RWPE2 (cell line): ENCODE results near the gene ABITRAM.

Source experiments
- ATAC-seq: fragments of 200-7000 bp; cut with Tn5 transposase; 3 replicates; pipeline ENCODE4 v1.9.1; 2021; ENCODE audit warnings: low read depth
- DNase-seq: peaks from one replicate; pipeline ENCODE4 v3.0.0-alpha.2; 2020; ENCODE audit warnings: low spot score
- H3K27ac ChIP-seq: fragments of 450-650 bp; 2 replicates; pipeline ENCODE4 v1.5.1; 2017; ENCODE audit warnings: mild to moderate bottlenecking; ENCODE audit not compliant: poor library complexity, severe bottlenecking
- H3K27me3 ChIP-seq: fragments of 250-450 bp; sonication (Bioruptor Pico); 2 replicates; pipeline ENCODE4 v1.5.1; 2021; ENCODE audit warnings: mild to moderate bottlenecking, moderate library complexity; ENCODE audit not compliant: insufficient read depth, poor library complexity, severe bottlenecking
- H3K36me3 ChIP-seq: fragments of 250-450 bp; sonication (Bioruptor Pico); 2 replicates; pipeline ENCODE4 v1.5.1; 2020; ENCODE audit warnings: low read depth, mild to moderate bottlenecking, moderate library complexity
- H3K4me1 ChIP-seq: fragments of 250-450 bp; sonication (Bioruptor Pico); 2 replicates; pipeline ENCODE4 v1.5.1; 2021; ENCODE audit warnings: mild to moderate bottlenecking, moderate library complexity; ENCODE audit not compliant: insufficient read depth, poor library complexity, severe bottlenecking
- H3K4me3 ChIP-seq: fragments of 250-450 bp; sonication (Bioruptor Pico); 2 replicates; pipeline ENCODE4 v1.5.1; 2021; ENCODE audit warnings: mild to moderate bottlenecking, moderate library complexity; ENCODE audit not compliant: severe bottlenecking
- H3K9me3 ChIP-seq: fragments of 250-450 bp; sonication (Bioruptor Pico); 2 replicates; pipeline ENCODE4 v1.5.1; 2021; ENCODE audit warnings: mild to moderate bottlenecking, moderate library complexity; ENCODE audit not compliant: severe bottlenecking
- CTCF ChIP-seq: fragments of 450-650 bp; IDR thresholded peaks from one replicate; pipeline ENCODE4 v1.5.1; 2017; ENCODE audit warnings: mild to moderate bottlenecking, moderate library complexity; ENCODE audit not compliant: poor library complexity, severe bottlenecking

The ABITRAM gene

GRCh38 chr9:108904161-108904560, 30.0 kb upstream of the ABITRAM start:
- Histone ChIP-seq H3K4me1 (no peaks in the 10 kb centered on the region), H3K27me3 (no peaks in the 10 kb centered on the region), H3K36me3 (peaks cover 91% of the 10 kb centered on the region), H3K4me3 (no peak overlapping the region), H3K27ac (no peak overlapping the region), H3K9me3 (no peaks in the 10 kb centered on the region)
- ATAC-seq: no peak
- DNase-seq: no peak
- no peak for TF ChIP-seq CTCF

- Histone ChIP-seq H3K9me3 (no peaks in the 10 kb centered on the region), H3K36me3 (peaks cover 92% of the 10 kb centered on the region), H3K4me1 (no peaks in the 10 kb centered on the region), H3K27me3 (no peaks in the 10 kb centered on the region), H3K4me3 (no peak overlapping the region), H3K27ac (no peak overlapping the region)
- ATAC-seq (no peak), DNase-seq (no peak)
- no peak for TF ChIP-seq CTCF
These were observed 28.7 kb upstream of the ABITRAM start for GRCh38 chr9:108905494-108905893.

- no peaks in the 10 kb centered on the region for H3K4me1 ChIP-seq
- no peak overlapping the region for H3K27ac ChIP-seq
- DNase-seq (no peak), ATAC-seq (no peak)
- no peaks in the 10 kb centered on the region for H3K27me3 ChIP-seq
- no peaks in the 10 kb centered on the region for H3K9me3 ChIP-seq
- peaks cover 94% of the 10 kb centered on the region for H3K36me3 ChIP-seq
- TF ChIP-seq CTCF: no peak
- no peak overlapping the region for H3K4me3 ChIP-seq
These were observed 23.8 kb upstream of the ABITRAM start for GRCh38 chr9:108910402-108910801.

GRCh38 chr9:108910914-108911313, 23.3 kb upstream of the ABITRAM start:
- H3K9me3 ChIP-seq: no peaks in the 10 kb centered on the region
- H3K4me1 ChIP-seq: no peaks in the 10 kb centered on the region
- H3K36me3 ChIP-seq: peaks cover 94% of the 10 kb centered on the region
- no peaks in the 10 kb centered on the region for H3K27me3 ChIP-seq
- TF ChIP-seq CTCF: no peak
- H3K27ac ChIP-seq: no peak overlapping the region
- no peak overlapping the region for H3K4me3 ChIP-seq
- ATAC-seq: no peak
- DNase-seq: no peak

- DNase-seq: no peak
- H3K9me3 ChIP-seq: no peaks in the 10 kb centered on the region
- no peaks in the 10 kb centered on the region for H3K27me3 ChIP-seq
- TF ChIP-seq CTCF: no peak
- no peaks in the 10 kb centered on the region for H3K4me1 ChIP-seq
- peaks cover 94% of the 10 kb centered on the region for H3K36me3 ChIP-seq
- no peak for ATAC-seq
- no peak overlapping the region for H3K4me3 ChIP-seq
- no peak overlapping the region for H3K27ac ChIP-seq
These were observed 22.4 kb upstream of the ABITRAM start for GRCh38 chr9:108911820-108912219.
